OCI-LY3 (cell line): ENCODE results near the gene TNP2.

ENCODE experiments used
- CTCF ChIP-seq: fragments of 200-600, 300-600 bp; sonication (generic); IDR thresholded peaks from 2 replicates; pipeline ENCODE4 v1.5.1; 2014; ENCODE audit warnings: antibody characterized with exemption, low read length, low read depth
- EZH2phosphoT487 ChIP-seq: fragments of 200-600 bp; shearing (Covaris generic); IDR thresholded peaks from 2 replicates; pipeline ENCODE4 v1.6.1; 2018; ENCODE audit warnings: antibody characterized with exemption, mixed run types, low read depth

- TF ChIP-seq EZH2phosphoT487 (no peak), CTCF (no peak)
These were observed 27.2 kb upstream of the TNP2 start for GRCh38 chr16:11296351-11296705.
